SJCRH30 (cell line): ENCODE data around the gene DNMT3B. TPM values are rescaled to one million over a fixed set of nuclear protein-coding genes. Genes with fewer than 3 reads are reported as not detected.
A peak's percentile ranks its signal among the peaks of the same experiment; 100 is the strongest.
"Not testable (repeated sequence)": the region's sequence is repeated elsewhere in the genome, so short reads cannot be mapped to it uniquely, and the experiment has no call there.

Experiments
- DNase-seq, 2 experiments: peaks; one replicate each; pipeline ENCODE4 v3.0.0-alpha.2; 2015 to 2020
- H3K27ac ChIP-seq: fragments of 250-450 bp; sonication (Bioruptor Pico); 2 replicates; pipeline ENCODE4 v1.5.1; 2020; ENCODE audit warnings: mild to moderate bottlenecking, moderate library complexity
- H3K27me3 ChIP-seq: fragments of 250-450 bp; sonication (Bioruptor Pico); 2 replicates; pipeline ENCODE4 v1.5.1; 2020; ENCODE audit warnings: mild to moderate bottlenecking, moderate library complexity
- H3K36me3 ChIP-seq: fragments of 250-450 bp; sonication (Bioruptor Pico); 2 replicates; pipeline ENCODE4 v1.5.1; 2020; ENCODE audit warnings: mild to moderate bottlenecking, moderate library complexity
- H3K4me1 ChIP-seq: fragments of 250-450 bp; sonication (Bioruptor Pico); 2 replicates; pipeline ENCODE4 v1.5.1; 2020; ENCODE audit warnings: mild to moderate bottlenecking, moderate library complexity
- H3K4me3 ChIP-seq: fragments of 250-450 bp; sonication (Bioruptor Pico); 2 replicates; pipeline ENCODE4 v1.5.1; 2020; ENCODE audit warnings: mild to moderate bottlenecking, moderate library complexity
- H3K9me3 ChIP-seq: fragments of 250-450 bp; sonication (Bioruptor Pico); replicated peaks from 2 replicates; pipeline ENCODE4 v1.5.1; 2020; ENCODE audit warnings: mild to moderate bottlenecking, moderate library complexity
- total RNA-seq: library from RNA; depleted of rRNA; stranded (reverse); fragments of >200 nt; shearing (Covaris generic); gene quantifications from 2 replicates; pipeline ENCODE4 v1.2.3, GENCODE V29; 2014; rRNA removed

Gene DNMT3B
- 15.6 TPM in 2 replicates for total RNA-seq

GRCh38 chr20:32761831-32762753 lies at the start of gene DNMT3B:
Gene DNMT3B, plus strand, starts transcription at chr20:32762385. Its CDS starts 17,939 bp downstream, at chr20:32780324.
- peak; percentile 93 to 94 for DNase-seq
- no peaks in the 10 kb centered on the region for H3K27me3 ChIP-seq
- H3K27ac ChIP-seq, result peak within 1 kb of the TSS; percentile 18; the same call in 1 of the 2 replicates
- peak within 1 kb of the TSS; percentile 64 for H3K4me3 ChIP-seq
- H3K9me3 ChIP-seq, result no peaks in the 10 kb centered on the region
- H3K4me1 ChIP-seq, result no peaks in the 10 kb centered on the region
- H3K36me3 ChIP-seq, result no peaks in the 10 kb centered on the region

GRCh38 chr20:32718749-32719348 lies 43.3 kb upstream of the DNMT3B start:
- Histone ChIP-seq H3K27me3 (no peaks in the 10 kb centered on the region), H3K36me3 (no peaks in the 10 kb centered on the region), H3K9me3 (no peaks in the 10 kb centered on the region), H3K4me1 (no peaks in the 10 kb centered on the region), H3K4me3 (no peak overlapping the region), H3K27ac (no peak overlapping the region)
- DNase-seq, result no peak

- no peak overlapping the region for H3K27ac ChIP-seq
- DNase-seq, result peak; percentile 66 to 75
- H3K36me3 ChIP-seq, result no peaks in the 10 kb centered on the region
Observed at GRCh38 chr20:32727683-32728082, 34.5 kb upstream of the DNMT3B start.

GRCh38 chr20:32728435-32728834 lies 33.8 kb upstream of the DNMT3B start:
- not testable (repeated sequence) for H3K4me1 ChIP-seq, DNase-seq, H3K9me3 ChIP-seq, H3K27me3 ChIP-seq, H3K27ac ChIP-seq, H3K36me3 ChIP-seq, H3K4me3 ChIP-seq

More at GRCh38 chr20:32727683-32728082, 34.5 kb upstream of the DNMT3B start:
- Histone ChIP-seq H3K27me3 (no peaks in the 10 kb centered on the region), H3K4me1 (peaks cover 3% of the 10 kb centered on the region; the same call in 1 of the 2 replicates), H3K9me3 (no peaks in the 10 kb centered on the region), H3K4me3 (no peak overlapping the region)

GRCh38 chr20:32729334-32729733 lies 32.9 kb upstream of the DNMT3B start:
- not testable (repeated sequence) for H3K4me1 ChIP-seq, H3K9me3 ChIP-seq, H3K36me3 ChIP-seq, DNase-seq, H3K27me3 ChIP-seq, H3K4me3 ChIP-seq, H3K27ac ChIP-seq

GRCh38 chr20:32731882-32732266 lies 30.3 kb upstream of the DNMT3B start:
- DNase-seq, result no peak
- Histone ChIP-seq H3K4me3 (no peak overlapping the region), H3K27me3 (no peaks in the 10 kb centered on the region), H3K36me3 (no peaks in the 10 kb centered on the region), H3K9me3 (no peaks in the 10 kb centered on the region), H3K27ac (no peak overlapping the region), H3K4me1 (peaks cover 3% of the 10 kb centered on the region; the same call in 1 of the 2 replicates)

GRCh38 chr20:32737371-32738223 lies 24.6 kb upstream of the DNMT3B start:
- Histone ChIP-seq H3K4me3 (no peak overlapping the region), H3K27ac (no peak overlapping the region), H3K4me1 (no peaks in the 10 kb centered on the region; the same call in 1 of the 2 replicates), H3K36me3 (no peaks in the 10 kb centered on the region), H3K9me3 (no peaks in the 10 kb centered on the region), H3K27me3 (no peaks in the 10 kb centered on the region)
- DNase-seq, result no peak

GRCh38 chr20:32741151-32741550 lies 21.0 kb upstream of the DNMT3B start:
- H3K27ac ChIP-seq, result no peak overlapping the region
- H3K27me3 ChIP-seq, result no peaks in the 10 kb centered on the region

GRCh38 chr20:32742322-32743236 lies 19.6 kb upstream of the DNMT3B start:
- Histone ChIP-seq H3K36me3 (no peaks in the 10 kb centered on the region), H3K4me3 (peak overlapping the region; percentile 64), H3K4me1 (peaks cover 4% of the 10 kb centered on the region; the same call in 1 of the 2 replicates), H3K27ac (no peak overlapping the region), H3K27me3 (no peaks in the 10 kb centered on the region), H3K9me3 (no peaks in the 10 kb centered on the region)
- DNase-seq, result no peak

More at GRCh38 chr20:32741151-32741550, 21.0 kb upstream of the DNMT3B start:
- H3K9me3 ChIP-seq, result no peaks in the 10 kb centered on the region
- DNase-seq, result no peak
- peaks cover 4% of the 10 kb centered on the region; the same call in 1 of the 2 replicates for H3K4me1 ChIP-seq
- H3K4me3 ChIP-seq, result no peak overlapping the region
- no peaks in the 10 kb centered on the region for H3K36me3 ChIP-seq

GRCh38 chr20:32743237-32744112 lies 18.7 kb upstream of the DNMT3B start, which contains the start of gene COMMD7:
Gene COMMD7, minus strand, starts transcription at chr20:32743467. Its CDS starts 76 bp downstream, at chr20:32743391.
- Histone ChIP-seq H3K27me3 (peaks cover 6% of the 10 kb centered on the region; the same call in 1 of the 2 replicates), H3K9me3 (no peaks in the 10 kb centered on the region), H3K4me3 (peak within 1 kb of the TSS; percentile 64), H3K4me1 (peaks cover 4% of the 10 kb centered on the region; the same call in 1 of the 2 replicates), H3K36me3 (no peaks in the 10 kb centered on the region), H3K27ac (no peak within 1 kb of the TSS)
- peak; percentile 50 to 61 for DNase-seq

- no peaks in the 10 kb centered on the region for H3K9me3 ChIP-seq
- no peaks in the 10 kb centered on the region for H3K4me1 ChIP-seq
- no peak overlapping the region for H3K27ac ChIP-seq
- peaks cover 9% of the 10 kb centered on the region for H3K27me3 ChIP-seq
- DNase-seq, result no peak
- no peaks in the 10 kb centered on the region for H3K36me3 ChIP-seq
- no peak overlapping the region for H3K4me3 ChIP-seq
Observed at GRCh38 chr20:32749914-32750637, 12.1 kb upstream of the DNMT3B start.

GRCh38 chr20:32751293-32751692 lies 10.9 kb upstream of the DNMT3B start:
- H3K4me1 ChIP-seq, result no peaks in the 10 kb centered on the region
- no peaks in the 10 kb centered on the region for H3K36me3 ChIP-seq
- H3K4me3 ChIP-seq, result no peak overlapping the region
- no peak overlapping the region for H3K27ac ChIP-seq
- no peak for DNase-seq
- H3K27me3 ChIP-seq, result peaks cover 9% of the 10 kb centered on the region
- H3K9me3 ChIP-seq, result no peaks in the 10 kb centered on the region
